ENCODE data around the gene GOLGA6C.

Gene GOLGA6C

GRCh38 chr15:75229191-75230015 is 28.7 kb upstream of the GOLGA6C start:
- H3K4me3 ChIP-seq (ENCODE audit: low read depth, low read length): no peak overlapping the region
- TF ChIP-seq CTCF (IDR thresholded peaks at IDR 0.05; ENCODE audit: low read depth, low read length): no peak
- in situ Hi-C loops (cut with HindIII; ENCODE audit: low sequenced_read_pairs): no loop called here
- DNase-seq (ENCODE audit: low read depth, low spot score): no peak

- no peak for TF ChIP-seq CTCF (IDR thresholded peaks at IDR 0.05; ENCODE audit: low read depth, low read length)
- DNase-seq (ENCODE audit: low read depth, low spot score): no peak
- in situ Hi-C loops (cut with HindIII; ENCODE audit: low sequenced_read_pairs): no loop called here
- H3K4me3 ChIP-seq (ENCODE audit: low read depth, low read length): no peak overlapping the region
These were observed 28.2 kb upstream of the GOLGA6C start for GRCh38 chr15:75230016-75230343.

- DNase-seq (ENCODE audit: low read depth, low spot score): no peak
- no peak for TF ChIP-seq CTCF (IDR thresholded peaks at IDR 0.05; ENCODE audit: low read depth, low read length)
- in situ Hi-C loops (cut with HindIII; ENCODE audit: low sequenced_read_pairs): no loop called here
- H3K4me3 ChIP-seq (ENCODE audit: low read depth, low read length): no peak overlapping the region
These were observed 27.4 kb upstream of the GOLGA6C start for GRCh38 chr15:75230551-75231371.

GRCh38 chr15:75231836-75232235 is 26.3 kb upstream of the GOLGA6C start:
- in situ Hi-C loops (cut with HindIII; ENCODE audit: low sequenced_read_pairs): no loop called here
- TF ChIP-seq CTCF (IDR thresholded peaks at IDR 0.05; ENCODE audit: low read depth, low read length): no peak
- no peak overlapping the region for H3K4me3 ChIP-seq (ENCODE audit: low read depth, low read length)
- DNase-seq (ENCODE audit: low read depth, low spot score): no peak

GRCh38 chr15:75232252-75232813 is 25.8 kb upstream of the GOLGA6C start:
- TF ChIP-seq CTCF (IDR thresholded peaks at IDR 0.05; ENCODE audit: low read depth, low read length): no peak
- in situ Hi-C loops (cut with HindIII; ENCODE audit: low sequenced_read_pairs): no loop called here
- H3K4me3 ChIP-seq (ENCODE audit: low read depth, low read length): no peak overlapping the region
- no peak for DNase-seq (ENCODE audit: low read depth, low spot score)

- in situ Hi-C loops (cut with HindIII; ENCODE audit: low sequenced_read_pairs): no loop called here
- no peak for TF ChIP-seq CTCF (IDR thresholded peaks at IDR 0.05; ENCODE audit: low read depth, low read length)
- DNase-seq (ENCODE audit: low read depth, low spot score): no peak
- H3K4me3 ChIP-seq (ENCODE audit: low read depth, low read length): no peak overlapping the region
These were observed 25.2 kb upstream of the GOLGA6C start for GRCh38 chr15:75232826-75233503.

Measured in astrocyte of the spinal cord (primary cell).